SK-N-SH (cell line): ENCODE results near the gene NCAPD3.

Experiments used
- FOSL2 ChIP-seq: IDR thresholded peaks from 2 replicates; pipeline ENCODE4 v1.4.0; 2012; ENCODE audit warnings: low read depth, mild to moderate bottlenecking, moderate library complexity, borderline replicate concordance
- GABPA ChIP-seq: IDR thresholded peaks from 2 replicates; pipeline ENCODE4 v1.4.0; 2012; ENCODE audit warnings: low read depth, mild to moderate bottlenecking
- RAD21 ChIP-seq: IDR thresholded peaks from 2 replicates; pipeline ENCODE4 v1.6.1; 2012; ENCODE audit warnings: mild to moderate bottlenecking, low read length
- TAF1 ChIP-seq: IDR thresholded peaks from 2 replicates; pipeline ENCODE4 v1.6.1; 2012; ENCODE audit warnings: low read depth, mild to moderate bottlenecking, low read length, moderate library complexity, borderline replicate concordance
- TF ChIP-seq, protein P1 (sequence below): fragments of 200-600 bp; sonication (generic); IDR thresholded peaks from 2 replicates; pipeline ENCODE4 v1.6.1; 2017; ENCODE audit warnings: antibody characterized with exemption, mild to moderate bottlenecking, moderate library complexity
- TF ChIP-seq, protein P2 (sequence below): IDR thresholded peaks from 2 replicates; pipeline ENCODE4 v1.6.1; 2012; ENCODE audit warnings: mild to moderate bottlenecking, low read depth, low read length, moderate library complexity

DNA sequence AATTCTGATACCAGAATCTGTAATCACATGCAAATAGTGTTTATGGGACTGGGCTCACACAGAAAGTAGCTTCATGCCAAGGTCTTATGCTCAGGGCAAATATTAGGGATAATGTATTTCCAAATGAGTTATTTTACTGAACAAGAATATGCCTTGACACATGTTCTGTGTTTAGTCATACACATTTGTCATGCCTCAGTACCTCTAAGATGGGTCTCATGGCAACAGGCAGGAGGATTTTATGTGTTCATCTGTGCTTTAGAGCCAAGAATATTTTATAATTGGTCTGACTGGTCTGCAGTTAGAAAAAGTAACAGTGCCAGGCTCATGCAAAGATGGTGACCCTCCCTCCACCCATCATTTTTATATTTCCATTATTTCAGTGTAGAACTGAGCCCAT lies 105.8 kb downstream of the NCAPD3 start:
- TF ChIP-seq FOSL2 (no peak), TAF1 (no peak), RAD21 (no peak), GABPA (no peak)
- TF ChIP-seq, protein P1, sequence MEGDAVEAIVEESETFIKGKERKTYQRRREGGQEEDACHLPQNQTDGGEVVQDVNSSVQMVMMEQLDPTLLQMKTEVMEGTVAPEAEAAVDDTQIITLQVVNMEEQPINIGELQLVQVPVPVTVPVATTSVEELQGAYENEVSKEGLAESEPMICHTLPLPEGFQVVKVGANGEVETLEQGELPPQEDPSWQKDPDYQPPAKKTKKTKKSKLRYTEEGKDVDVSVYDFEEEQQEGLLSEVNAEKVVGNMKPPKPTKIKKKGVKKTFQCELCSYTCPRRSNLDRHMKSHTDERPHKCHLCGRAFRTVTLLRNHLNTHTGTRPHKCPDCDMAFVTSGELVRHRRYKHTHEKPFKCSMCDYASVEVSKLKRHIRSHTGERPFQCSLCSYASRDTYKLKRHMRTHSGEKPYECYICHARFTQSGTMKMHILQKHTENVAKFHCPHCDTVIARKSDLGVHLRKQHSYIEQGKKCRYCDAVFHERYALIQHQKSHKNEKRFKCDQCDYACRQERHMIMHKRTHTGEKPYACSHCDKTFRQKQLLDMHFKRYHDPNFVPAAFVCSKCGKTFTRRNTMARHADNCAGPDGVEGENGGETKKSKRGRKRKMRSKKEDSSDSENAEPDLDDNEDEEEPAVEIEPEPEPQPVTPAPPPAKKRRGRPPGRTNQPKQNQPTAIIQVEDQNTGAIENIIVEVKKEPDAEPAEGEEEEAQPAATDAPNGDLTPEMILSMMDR = no peak
- TF ChIP-seq, protein P2, sequence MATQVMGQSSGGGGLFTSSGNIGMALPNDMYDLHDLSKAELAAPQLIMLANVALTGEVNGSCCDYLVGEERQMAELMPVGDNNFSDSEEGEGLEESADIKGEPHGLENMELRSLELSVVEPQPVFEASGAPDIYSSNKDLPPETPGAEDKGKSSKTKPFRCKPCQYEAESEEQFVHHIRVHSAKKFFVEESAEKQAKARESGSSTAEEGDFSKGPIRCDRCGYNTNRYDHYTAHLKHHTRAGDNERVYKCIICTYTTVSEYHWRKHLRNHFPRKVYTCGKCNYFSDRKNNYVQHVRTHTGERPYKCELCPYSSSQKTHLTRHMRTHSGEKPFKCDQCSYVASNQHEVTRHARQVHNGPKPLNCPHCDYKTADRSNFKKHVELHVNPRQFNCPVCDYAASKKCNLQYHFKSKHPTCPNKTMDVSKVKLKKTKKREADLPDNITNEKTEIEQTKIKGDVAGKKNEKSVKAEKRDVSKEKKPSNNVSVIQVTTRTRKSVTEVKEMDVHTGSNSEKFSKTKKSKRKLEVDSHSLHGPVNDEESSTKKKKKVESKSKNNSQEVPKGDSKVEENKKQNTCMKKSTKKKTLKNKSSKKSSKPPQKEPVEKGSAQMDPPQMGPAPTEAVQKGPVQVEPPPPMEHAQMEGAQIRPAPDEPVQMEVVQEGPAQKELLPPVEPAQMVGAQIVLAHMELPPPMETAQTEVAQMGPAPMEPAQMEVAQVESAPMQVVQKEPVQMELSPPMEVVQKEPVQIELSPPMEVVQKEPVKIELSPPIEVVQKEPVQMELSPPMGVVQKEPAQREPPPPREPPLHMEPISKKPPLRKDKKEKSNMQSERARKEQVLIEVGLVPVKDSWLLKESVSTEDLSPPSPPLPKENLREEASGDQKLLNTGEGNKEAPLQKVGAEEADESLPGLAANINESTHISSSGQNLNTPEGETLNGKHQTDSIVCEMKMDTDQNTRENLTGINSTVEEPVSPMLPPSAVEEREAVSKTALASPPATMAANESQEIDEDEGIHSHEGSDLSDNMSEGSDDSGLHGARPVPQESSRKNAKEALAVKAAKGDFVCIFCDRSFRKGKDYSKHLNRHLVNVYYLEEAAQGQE = no peak
